Heart left ventricle (tissue), 16 donors: ENCODE data around the gene NIPAL4. TPM values are rescaled to one million over a fixed set of nuclear protein-coding genes. Genes with fewer than 3 reads are reported as not detected.
"Not testable (repeated sequence)": the region's sequence is repeated elsewhere in the genome, so short reads cannot be mapped to it uniquely, and the experiment has no call there.

Experiments
- ATAC-seq, 4 donors: fragments of 200-7000 bp; cut with Tn5 transposase; one replicate each; pipeline ENCODE4 v1.9.1; 2020 to 2022; ENCODE audit warnings: moderate library complexity in 4 of 4, mild to moderate bottlenecking in 3 of 4, moderate number of reproducible peaks in 1 of 4
- DNase-seq, 5 donors: peaks; one replicate each; pipeline ENCODE4 v3.0.0-alpha.2; 2020
- H3K27ac ChIP-seq, 12 donors: fragments of 200-600 bp; sonication (generic) in 4 of 12; one replicate each; pipeline versions ENCODE4 v1.5.0 to v1.8.0; 2016 to 2022; ENCODE audit warnings: mild to moderate bottlenecking in 2 of 12
- H3K27me3 ChIP-seq, 9 donors: fragments of 200-600 bp; sonication (generic) in 2 of 9; one replicate each; pipeline versions ENCODE4 v1.5.1 to v1.8.0; 2016 to 2022; ENCODE audit warnings: mild to moderate bottlenecking in 3 of 9
- H3K36me3 ChIP-seq, 9 donors: fragments of 200-600 bp; sonication (generic) in 2 of 9; one replicate each; pipeline versions ENCODE4 v1.5.0 to v1.8.0; 2018 to 2022; ENCODE audit warnings: mild to moderate bottlenecking in 2 of 9
- H3K4me1 ChIP-seq, 12 donors: fragments of 200-600 bp; sonication (generic) in 4 of 12; one replicate each; pipeline versions ENCODE4 v1.5.0 to v1.8.0; 2016 to 2022; ENCODE audit warnings: mild to moderate bottlenecking in 3 of 12
- H3K4me3 ChIP-seq, 12 donors: fragments of 200-600 bp; sonication (generic) in 4 of 12; one replicate each; pipeline versions ENCODE4 v1.5.0 to v1.8.0; 2017 to 2022; ENCODE audit warnings: mild to moderate bottlenecking in 9 of 12, moderate library complexity in 4 of 12
- H3K9me3 ChIP-seq, 12 donors: fragments of 200-600 bp; sonication (generic) in 4 of 12; one replicate each; pipeline versions ENCODE4 v1.5.0 to v1.8.0; 2016 to 2022; ENCODE audit warnings: mild to moderate bottlenecking in 1 of 12
- CTCF ChIP-seq, 12 donors: fragments of 200-600 bp; sonication (generic) in 4 of 12; IDR thresholded peaks; one replicate each; pipeline versions ENCODE4 v1.5.0 to v1.8.0; 2018 to 2022; ENCODE audit warnings: antibody characterized with exemption in 12 of 12, mild to moderate bottlenecking in 5 of 12
- POLR2A ChIP-seq, 2 donors: fragments of 450-650 bp; IDR thresholded peaks; one replicate each; pipeline ENCODE4 v1.6.1; 2017; ENCODE audit warnings: antibody characterized with exemption in 2 of 2, mild to moderate bottlenecking in 2 of 2, moderate library complexity in 2 of 2
- WGBS, 4 donors: extraction: QIAGEN DNeasy Blood & Tissue Kit in 2 of 4; methylation state at CpG; one replicate each; pipeline versions ENCODE4 v1.1.5 to v1.1.7; 2013 to 2018; 5-methylcytosine and 5-hydroxymethylcytosine counted together
- intact Hi-C, 10 donors: fragments of 100-400 bp; cut with DNase I; formaldehyde crosslinking; loops; one replicate each; pipeline versions ENCODE4 v1.11.1 to v1.14.2; 2022
- polyA plus RNA-seq, 2 donors: library from polyadenylated mRNA; stranded (reverse); fragments of 200-250 nt; gene quantifications; one replicate each; pipeline ENCODE4 v1.2.3, GENCODE V29; 2013
- total RNA-seq, 9 donors: library from RNA; depleted of rRNA in 2 of 9; stranded (reverse); fragments of >200 nt in 2 of 9; fragmentation: NEBNext Ultra II Directional in 3 of 9; extraction: Animal tissue kit (Norgen Biotek cat#: 25700) in 3 of 9; gene quantifications; one replicate each; pipeline versions ENCODE4 v1.1.0 to v1.2.4, GENCODE V29; 2016 to 2023
- donor health status: ischemic (EF 13 %, LVEDD 7.1; RV severe dilation, severe dysfunction).
- donor health status: healthy with polysubstance abuse.
- donor health status: DM: no; HTN: yes; CAD: no.
- donor health status: DM: no; HTN: no; CAD: no.
- donor health status: ischemic (EF 25% LVEDD 6.9; RV normal size, moderate dysfunction).
- donor health status: ischemic (EF 25% LVEDD 5.7; RV mildly dilated, moderate dysfunction).
- donor health status: healthy.
- donor health status: DM: yes; HTN: yes; CAD: no.
- donor health status: ischemic (EF 35%, LVEDD 5.7; RV mildly dilated, moderate dysfunction).
- donor health status: nonischemic (EF 11% LVEDD 7.7; RV severe dilation, severe dysfunction).
- donor health status: DM: yes; HTN: yes; CAD: no.
- donor health status: PGD.
- donor health status: ischemic (EF 29% LVEDD 5.4; RV normal size, mild dysfunction).
- donor health status: nonischemic (EF 23%, LVEDD 6.1; RV moderate dilation, normal function).

The NIPAL4 gene
- total and polyA plus RNA-seq, 11 donors: 0.07 to 0.68 (median 0.22) TPM; not detected in 7

GRCh38 chr5:157479612-157480510 is 19.8 kb downstream of the NIPAL4 start:
- H3K27ac ChIP-seq: peak overlapping the region in 1 of 12 donors; percentile 77
- ATAC-seq (peak in 1 of 4 donors; percentile 25), DNase-seq (no peak)
- 67 to 76% (median 74%) methylated on average over 14 to 15 of the region's 15 CpGs for WGBS, 4 donors
- intact Hi-C loops: loop anchor here in 8 of 10 donors (5.0 to 10.0 kb wide), 5 partner anchors 48 to 153 kb away; no protein-coding TSS in a partner anchor
- H3K4me3 ChIP-seq: no peak overlapping the region
- H3K4me1 ChIP-seq: peaks cover 0 to 14% (median under 1%) of the 10 kb centered on the region in 12 donors
- TF ChIP-seq POLR2A (IDR thresholded peaks at IDR 0.05) (no peak), CTCF (IDR thresholded peaks at IDR 0.05) (no peak)
- no peaks in the 10 kb centered on the region for H3K27me3 ChIP-seq
- H3K36me3 ChIP-seq: peaks cover 0 to 76% (median 57%) of the 10 kb centered on the region in 9 donors
- no peaks in the 10 kb centered on the region for H3K9me3 ChIP-seq

- 74 to 83% (median 81%) methylated on average over 4 of the region's 4 CpGs for WGBS, 4 donors
- H3K27ac ChIP-seq: peak overlapping the region in 1 of 12 donors; percentile 26
These were observed 21.3 kb downstream of the NIPAL4 start for GRCh38 chr5:157481265-157481664.

GRCh38 chr5:157481666-157482065 is 21.7 kb downstream of the NIPAL4 start:
- 95 to 97% (median 96%) methylated on average over 7 of the region's 7 CpGs for WGBS, 4 donors
- no peak overlapping the region for H3K4me3 ChIP-seq
- intact Hi-C loops: no loop called here
- peaks cover 0 to 88% (median 66%) of the 10 kb centered on the region in 9 donors for H3K36me3 ChIP-seq
- no peaks in the 10 kb centered on the region for H3K27me3 ChIP-seq
- no peaks in the 10 kb centered on the region for H3K9me3 ChIP-seq
- peak overlapping the region in 1 of 12 donors; percentile 26 for H3K27ac ChIP-seq
- H3K4me1 ChIP-seq: peaks cover 0 to 14% (median 2%) of the 10 kb centered on the region in 12 donors
- no peak for ATAC-seq
- DNase-seq: no peak
- no peak for TF ChIP-seq CTCF (IDR thresholded peaks at IDR 0.05)
- TF ChIP-seq POLR2A (IDR thresholded peaks at IDR 0.05): no peak

More at GRCh38 chr5:157481265-157481664, 21.3 kb downstream of the NIPAL4 start:
- no peak for ATAC-seq
- Histone ChIP-seq H3K9me3 (no peaks in the 10 kb centered on the region), H3K4me1 (peaks cover 0 to 14% (median 2%) of the 10 kb centered on the region in 12 donors), H3K4me3 (no peak overlapping the region), H3K36me3 (peaks cover 0 to 85% (median 62%) of the 10 kb centered on the region in 9 donors), H3K27me3 (no peaks in the 10 kb centered on the region)
- DNase-seq: no peak
- TF ChIP-seq CTCF (IDR thresholded peaks at IDR 0.05) (no peak), POLR2A (IDR thresholded peaks at IDR 0.05) (no peak)
- intact Hi-C loops: no loop called here

- H3K27me3 ChIP-seq, DNase-seq, ATAC-seq, H3K4me3 ChIP-seq, intact Hi-C loops, H3K27ac ChIP-seq, H3K9me3 ChIP-seq: not testable (repeated sequence)
- H3K36me3 ChIP-seq: peaks cover 0 to 90% (median 73%) of the 10 kb centered on the region in 9 donors
- 73 to 98% (median 97%) methylated on average over 2 of the region's 2 CpGs for whole genome bisulfite sequencing, 4 donors
- peaks cover 0 to 23% (median 2%) of the 10 kb centered on the region in 12 donors for H3K4me1 ChIP-seq
These were observed 22.7 kb downstream of the NIPAL4 start for GRCh38 chr5:157482702-157483101.
